HUES6 (cell line): ENCODE data around the gene DNAJC2.

Source experiments
- H3K27ac ChIP-seq: 2 replicates; pipeline ENCODE4 v1.7.0; 2013; ENCODE audit warnings: low read depth, mild to moderate bottlenecking, low read length, inconsistent platforms
- H3K27me3 ChIP-seq: 2 replicates; pipeline ENCODE4 v1.6.1; 2013; ENCODE audit warnings: low read length; ENCODE audit not compliant: control insufficient read depth, insufficient read depth
- H3K36me3 ChIP-seq: 2 replicates; pipeline ENCODE4 v1.6.1; 2013; ENCODE audit warnings: low read length; ENCODE audit not compliant: control insufficient read depth, insufficient read depth
- H3K4me1 ChIP-seq: 2 replicates; pipeline ENCODE4 v1.6.1; 2013; ENCODE audit warnings: low read length; ENCODE audit not compliant: control insufficient read depth, insufficient read depth
- H3K4me3 ChIP-seq: 2 replicates; pipeline ENCODE4 v1.5.1; 2013; ENCODE audit warnings: low read depth, low read length
- H3K9ac ChIP-seq: one replicate; pipeline ENCODE4 v1.6.1; 2013; ENCODE audit warnings: mild to moderate bottlenecking, low read length
- H3K9me3 ChIP-seq: 2 replicates; pipeline ENCODE4 v1.6.1; 2013; ENCODE audit warnings: low read depth, low read length; ENCODE audit not compliant: control insufficient read depth, insufficient read depth

Gene DNAJC2, protein sequence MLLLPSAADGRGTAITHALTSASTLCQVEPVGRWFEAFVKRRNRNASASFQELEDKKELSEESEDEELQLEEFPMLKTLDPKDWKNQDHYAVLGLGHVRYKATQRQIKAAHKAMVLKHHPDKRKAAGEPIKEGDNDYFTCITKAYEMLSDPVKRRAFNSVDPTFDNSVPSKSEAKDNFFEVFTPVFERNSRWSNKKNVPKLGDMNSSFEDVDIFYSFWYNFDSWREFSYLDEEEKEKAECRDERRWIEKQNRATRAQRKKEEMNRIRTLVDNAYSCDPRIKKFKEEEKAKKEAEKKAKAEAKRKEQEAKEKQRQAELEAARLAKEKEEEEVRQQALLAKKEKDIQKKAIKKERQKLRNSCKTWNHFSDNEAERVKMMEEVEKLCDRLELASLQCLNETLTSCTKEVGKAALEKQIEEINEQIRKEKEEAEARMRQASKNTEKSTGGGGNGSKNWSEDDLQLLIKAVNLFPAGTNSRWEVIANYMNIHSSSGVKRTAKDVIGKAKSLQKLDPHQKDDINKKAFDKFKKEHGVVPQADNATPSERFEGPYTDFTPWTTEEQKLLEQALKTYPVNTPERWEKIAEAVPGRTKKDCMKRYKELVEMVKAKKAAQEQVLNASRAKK

GRCh38 chr7:103344453-103345149 lies at the start of gene DNAJC2:
Gene DNAJC2 (minus strand): TSS chr7:103344767. CDS start chr7:103344622, 145 bp downstream.
- Histone ChIP-seq H3K4me1 (peaks cover 7% of the 10 kb centered on the region; the same call in 1 of the 2 replicates), H3K27me3 (no peaks in the 10 kb centered on the region), H3K27ac (peak within 1 kb of the TSS; percentile 75), H3K36me3 (peaks cover 25% of the 10 kb centered on the region), H3K9ac (peak within 1 kb of the TSS; percentile 95), H3K4me3 (peak within 1 kb of the TSS; percentile 89), H3K9me3 (no peaks in the 10 kb centered on the region)

DNA sequence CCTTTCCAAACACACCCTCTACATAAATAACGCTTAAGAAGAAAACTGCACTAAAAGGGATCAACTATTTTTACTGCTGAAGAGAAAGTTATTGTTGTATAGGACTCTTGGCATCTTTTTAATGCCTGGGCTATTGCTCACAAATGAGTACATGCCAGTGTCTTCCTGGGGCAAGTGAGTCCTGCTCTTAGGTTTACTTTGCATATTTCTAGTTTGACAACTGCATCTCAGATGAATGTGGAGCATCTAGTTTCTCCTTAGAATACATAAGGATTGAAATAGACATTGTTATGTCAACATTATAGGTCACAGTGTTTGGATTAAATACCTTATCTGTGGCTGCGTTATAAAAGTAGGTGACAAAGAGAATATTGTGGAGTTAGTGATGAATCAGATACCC lies 47.4 kb upstream of the DNAJC2 start:
- Histone ChIP-seq H3K27ac (no peak overlapping the region), H3K4me1 (no peaks in the 10 kb centered on the region), H3K27me3 (no peaks in the 10 kb centered on the region), H3K4me3 (no peak overlapping the region), H3K9ac (no peak overlapping the region), H3K9me3 (no peaks in the 10 kb centered on the region), H3K36me3 (no peaks in the 10 kb centered on the region)

GRCh38 chr7:103391150-103391549 lies 46.6 kb upstream of the DNAJC2 start:
- Histone ChIP-seq H3K27ac (no peak overlapping the region), H3K27me3 (no peaks in the 10 kb centered on the region), H3K9me3 (no peaks in the 10 kb centered on the region), H3K4me1 (no peaks in the 10 kb centered on the region), H3K36me3 (no peaks in the 10 kb centered on the region), H3K9ac (no peak overlapping the region), H3K4me3 (no peak overlapping the region)

GRCh38 chr7:103389263-103389662 lies 44.7 kb upstream of the DNAJC2 start:
- H3K27me3 ChIP-seq, result no peaks in the 10 kb centered on the region
- H3K9ac ChIP-seq, result no peak overlapping the region
- no peak overlapping the region for H3K27ac ChIP-seq
- no peaks in the 10 kb centered on the region for H3K4me1 ChIP-seq
- no peak overlapping the region for H3K4me3 ChIP-seq
- no peaks in the 10 kb centered on the region for H3K36me3 ChIP-seq
- H3K9me3 ChIP-seq, result no peaks in the 10 kb centered on the region

DNA sequence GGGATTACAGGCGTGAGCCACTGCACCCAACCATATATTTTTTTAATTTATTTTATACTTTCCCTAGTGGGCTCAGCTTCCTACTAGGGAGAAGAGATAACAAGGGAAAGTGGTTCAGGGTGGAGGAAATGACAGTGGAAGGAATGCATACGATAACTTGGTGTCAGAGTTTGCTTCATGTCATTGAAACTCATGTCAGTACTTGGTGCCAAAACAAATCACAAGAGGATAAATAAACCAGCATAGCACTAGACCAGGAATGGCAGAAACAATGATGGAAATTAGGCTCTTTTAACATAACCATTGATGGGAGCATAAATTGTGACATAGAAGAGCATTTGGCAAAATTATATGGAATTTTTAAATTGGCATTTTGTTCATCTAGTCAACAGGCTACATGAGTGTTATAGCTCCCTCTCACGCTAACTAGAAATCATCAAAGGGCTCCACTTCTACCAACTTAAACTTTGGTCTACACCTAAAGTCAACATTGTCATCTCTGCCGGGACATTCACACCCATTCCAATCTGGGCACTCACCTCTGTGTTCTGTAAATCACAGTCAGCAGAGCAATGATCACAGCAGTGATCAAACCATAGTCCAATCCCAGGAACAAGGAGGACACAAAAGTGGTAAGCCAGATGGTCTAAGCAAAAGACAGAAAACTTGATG lies 44.0 kb upstream of the DNAJC2 start:
- Histone ChIP-seq H3K4me3 (no peak overlapping the region), H3K4me1 (no peaks in the 10 kb centered on the region), H3K9me3 (no peaks in the 10 kb centered on the region), H3K9ac (no peak overlapping the region), H3K36me3 (no peaks in the 10 kb centered on the region), H3K27me3 (no peaks in the 10 kb centered on the region), H3K27ac (no peak overlapping the region)

DNA sequence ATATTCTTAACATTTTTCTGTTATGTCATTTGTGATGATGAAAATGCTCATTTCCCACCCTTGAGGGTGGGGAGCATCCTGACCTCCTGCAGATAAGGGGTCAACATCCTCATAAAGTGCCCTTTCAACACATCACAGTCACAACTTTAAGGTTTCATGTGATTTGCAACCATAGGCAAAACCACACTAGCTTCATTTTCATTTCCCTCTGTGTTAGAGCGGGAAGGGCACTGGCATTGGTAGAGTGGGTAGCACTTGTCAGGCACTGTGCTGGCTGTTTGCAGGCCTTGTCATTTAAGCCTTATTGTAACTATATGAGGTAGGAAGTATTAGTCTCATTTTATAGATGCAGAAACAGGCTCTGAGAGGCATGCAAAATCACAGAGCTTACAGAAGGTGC lies 42.7 kb upstream of the DNAJC2 start:
- Histone ChIP-seq H3K4me1 (no peaks in the 10 kb centered on the region), H3K27me3 (no peaks in the 10 kb centered on the region), H3K27ac (no peak overlapping the region)

GRCh38 chr7:103382032-103382402 lies 37.5 kb upstream of the DNAJC2 start:
- no peak overlapping the region for H3K9ac ChIP-seq
- H3K4me3 ChIP-seq, result no peak overlapping the region
- H3K4me1 ChIP-seq, result no peaks in the 10 kb centered on the region
- no peak overlapping the region for H3K27ac ChIP-seq
- no peaks in the 10 kb centered on the region; the same call in 1 of the 2 replicates for H3K9me3 ChIP-seq
- no peaks in the 10 kb centered on the region for H3K27me3 ChIP-seq
- H3K36me3 ChIP-seq, result no peaks in the 10 kb centered on the region

More for the DNA sequence above, 42.7 kb upstream of the DNAJC2 start:
- Histone ChIP-seq H3K4me3 (no peak overlapping the region), H3K9ac (no peak overlapping the region), H3K9me3 (no peaks in the 10 kb centered on the region), H3K36me3 (no peaks in the 10 kb centered on the region)

DNA sequence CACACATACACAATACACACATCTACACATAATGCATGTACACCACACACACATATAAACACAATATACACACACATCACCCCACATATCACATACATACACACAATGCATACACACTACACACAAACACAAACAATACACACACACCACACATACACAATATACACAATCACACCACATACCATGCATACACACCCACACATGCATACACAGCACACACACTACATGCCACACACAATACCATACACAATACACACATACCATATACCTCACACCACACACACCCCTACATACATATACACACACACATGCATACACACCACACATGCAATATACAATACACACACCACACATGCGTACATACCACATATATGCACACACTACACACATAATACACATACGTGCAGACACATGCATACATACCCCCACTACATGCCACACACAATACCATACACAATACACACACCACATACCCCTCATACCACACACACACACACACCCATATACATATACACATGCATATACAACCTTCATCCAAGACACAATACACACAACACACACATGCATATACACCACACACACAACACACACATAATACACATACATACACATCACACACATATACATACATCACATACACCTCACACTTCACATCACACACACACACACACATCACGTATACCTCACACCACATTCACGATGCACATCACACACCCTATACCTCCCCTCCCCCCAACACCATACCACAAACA lies 36.9 kb upstream of the DNAJC2 start:
- H3K9me3 ChIP-seq, result no peaks in the 10 kb centered on the region; the same call in 1 of the 2 replicates
- no peak overlapping the region for H3K4me3 ChIP-seq
- no peaks in the 10 kb centered on the region for H3K27me3 ChIP-seq
- H3K4me1 ChIP-seq, result no peaks in the 10 kb centered on the region
- no peak overlapping the region for H3K27ac ChIP-seq
- no peaks in the 10 kb centered on the region for H3K36me3 ChIP-seq
- no peak overlapping the region for H3K9ac ChIP-seq

DNA sequence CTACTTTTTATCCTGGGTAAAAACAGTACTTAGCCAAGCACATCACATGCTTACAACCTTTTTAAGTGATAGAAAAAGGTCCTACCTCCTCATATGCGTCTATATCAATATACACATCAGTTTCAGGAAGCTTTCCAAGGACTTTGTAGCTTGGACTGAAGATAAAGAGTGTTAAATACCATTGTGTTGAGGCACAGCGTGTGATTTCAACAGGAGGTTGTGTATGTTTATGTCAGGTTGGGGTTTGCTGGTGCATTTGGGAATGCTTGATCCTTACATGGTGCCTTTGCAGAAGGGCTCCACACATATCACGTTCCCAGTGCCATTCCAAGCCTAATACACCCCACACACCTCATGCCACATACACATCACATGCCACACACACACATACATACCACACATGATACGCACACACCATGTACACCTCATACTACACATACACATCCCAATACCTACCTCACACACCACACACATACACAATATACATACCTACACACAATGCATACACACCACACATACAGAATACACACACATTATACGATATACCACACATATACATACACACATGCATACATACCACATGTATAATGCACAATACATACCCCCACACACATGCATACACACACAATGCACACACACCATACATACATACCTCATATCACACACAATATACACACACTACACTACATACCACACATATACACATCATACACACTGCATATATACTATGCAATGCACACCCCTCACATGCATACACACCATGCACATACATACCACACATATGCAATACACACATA lies 36.0 kb upstream of the DNAJC2 start:
- H3K27me3 ChIP-seq, result no peaks in the 10 kb centered on the region
- no peaks in the 10 kb centered on the region for H3K36me3 ChIP-seq
- no peaks in the 10 kb centered on the region for H3K4me1 ChIP-seq
- no peak overlapping the region for H3K9ac ChIP-seq
- H3K9me3 ChIP-seq, result no peaks in the 10 kb centered on the region; the same call in 1 of the 2 replicates
- H3K27ac ChIP-seq, result no peak overlapping the region
- no peak overlapping the region for H3K4me3 ChIP-seq
